Fibroblast of lung (primary cell): ENCODE measurements around the gene KCNK7. TPM values are rescaled to one million over a fixed set of nuclear protein-coding genes. Genes with fewer than 3 reads are reported as not detected.

Experiments
- DNase-seq, 2 donors: peaks; one replicate each; pipeline versions ENCODE4 v3.0.0 to v3.0.0-alpha.2; 2010; ENCODE audit warnings: low read depth in 2 of 2
- H2AFZ ChIP-seq: 2 replicates; pipeline ENCODE4 v1.5.1; 2012; ENCODE audit warnings: low read length, control low read depth, inconsistent platforms
- H3K27ac ChIP-seq: 2 replicates; pipeline ENCODE4 v1.5.1; 2011; ENCODE audit warnings: low read length, control low read depth; ENCODE audit not compliant: insufficient read depth
- H3K27me3 ChIP-seq: 2 replicates; pipeline ENCODE4 v1.5.1; 2011; ENCODE audit warnings: mild to moderate bottlenecking, low read length; ENCODE audit not compliant: control insufficient read depth, insufficient read depth
- H3K36me3 ChIP-seq: 2 replicates; pipeline ENCODE4 v1.5.1; 2011; ENCODE audit warnings: low read length; ENCODE audit not compliant: control insufficient read depth, insufficient read depth
- H3K4me1 ChIP-seq: 2 replicates; pipeline ENCODE4 v1.5.1; 2011; ENCODE audit warnings: low read length; ENCODE audit not compliant: control insufficient read depth, insufficient read depth; ENCODE audit errors: extremely low read depth
- H3K4me2 ChIP-seq: 2 replicates; pipeline ENCODE4 v1.5.1; 2011; ENCODE audit warnings: low read length, control low read depth; ENCODE audit not compliant: insufficient read depth; ENCODE audit errors: extremely low read depth
- H3K4me3 ChIP-seq, 4 experiments: fragments of 200-600 bp in 1 of 4; sonication (generic) in 1 of 4; replicated peaks in 1 of 4; 2 replicates each; pipeline ENCODE4 v1.5.1; 2011 to 2016; ENCODE audit warnings: low read length in 4 of 4, low read depth in 3 of 4, mild to moderate bottlenecking in 3 of 4, control low read depth in 2 of 4, inconsistent platforms in 1 of 4, mixed read lengths in 1 of 4; ENCODE audit not compliant: insufficient read depth in 1 of 4; ENCODE audit errors: control extremely low read depth in 1 of 4
- H3K79me2 ChIP-seq: 2 replicates; pipeline ENCODE4 v1.5.1; 2012; ENCODE audit warnings: mild to moderate bottlenecking, low read length, inconsistent platforms; ENCODE audit not compliant: control insufficient read depth, insufficient read depth
- H3K9ac ChIP-seq: 2 replicates; pipeline ENCODE4 v1.5.1; 2011; ENCODE audit warnings: mild to moderate bottlenecking, low read length, control low read depth; ENCODE audit not compliant: insufficient read depth
- H3K9me3 ChIP-seq: 2 replicates; pipeline ENCODE4 v1.5.1; 2012; ENCODE audit warnings: low read depth, low read length; ENCODE audit not compliant: control insufficient read depth, insufficient read depth
- H4K20me1 ChIP-seq: 2 replicates; pipeline ENCODE4 v1.5.1; 2011; ENCODE audit warnings: low read length; ENCODE audit not compliant: control insufficient read depth, insufficient read depth; ENCODE audit errors: extremely low read depth
- EZH2 ChIP-seq: IDR thresholded peaks from 2 replicates; pipeline ENCODE4 v1.5.1; 2012; ENCODE audit warnings: low read length, control low read depth, mild to moderate bottlenecking; ENCODE audit errors: missing control alignments
- polyA plus RNA-seq, 2 donors: library from polyadenylated mRNA; depleted of rRNA in 1 of 2; stranded (reverse) in 1 of 2; unstranded in 1 of 2; fragments of >200 nt; gene quantifications; 2 replicates each; pipeline ENCODE4 v1.2.1, GENCODE V29; 2011 to 2012; ENCODE audit warnings: missing spikeins in 1 of 2
- total RNA-seq: library from RNA; depleted of rRNA; stranded (reverse); fragments of >200 nt; gene quantifications from 2 replicates; pipeline ENCODE4 v1.2.1, GENCODE V29; 2014
- TF ChIP-seq, protein P1 (sequence below), 2 donors: IDR thresholded peaks in 1 of 2; conservative IDR thresholded peaks in 1 of 2; 1 replicate in 1 of 2; 2 replicates in 1 of 2; pipeline ENCODE4 v1.5.1; 2011 to 2012; ENCODE audit warnings: low read length in 2 of 2, control low read depth in 1 of 2, inconsistent platforms in 1 of 2, low read depth in 1 of 2, mild to moderate bottlenecking in 1 of 2

KCNK7 gene
- total and polyA plus RNA-seq, 2 donors (not counting 1 experiment from before 2014, with no cell fraction given), result not detected

DNA sequence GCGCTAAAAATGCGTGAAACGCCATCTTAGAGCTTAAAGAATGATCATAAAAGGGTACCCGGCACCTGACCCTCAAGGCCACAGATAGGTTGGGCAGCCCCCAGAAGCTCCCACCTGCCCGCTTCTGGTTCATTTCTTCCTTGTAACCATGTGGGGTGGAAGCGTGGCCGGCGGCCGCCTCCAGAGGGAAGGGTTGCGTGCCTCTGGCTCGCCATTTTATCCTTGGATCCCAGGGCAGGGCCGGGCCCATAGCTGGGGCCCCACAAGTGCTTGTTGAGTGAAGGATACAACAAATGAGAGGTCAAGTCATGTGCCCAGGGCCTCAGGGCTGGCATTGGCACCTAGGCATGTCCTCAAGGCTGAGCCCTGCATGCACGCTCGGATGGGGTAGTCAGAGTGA lies 25.9 kb upstream of the KCNK7 start:
- TF ChIP-seq EZH2, result no peak
- TF ChIP-seq, protein P1, sequence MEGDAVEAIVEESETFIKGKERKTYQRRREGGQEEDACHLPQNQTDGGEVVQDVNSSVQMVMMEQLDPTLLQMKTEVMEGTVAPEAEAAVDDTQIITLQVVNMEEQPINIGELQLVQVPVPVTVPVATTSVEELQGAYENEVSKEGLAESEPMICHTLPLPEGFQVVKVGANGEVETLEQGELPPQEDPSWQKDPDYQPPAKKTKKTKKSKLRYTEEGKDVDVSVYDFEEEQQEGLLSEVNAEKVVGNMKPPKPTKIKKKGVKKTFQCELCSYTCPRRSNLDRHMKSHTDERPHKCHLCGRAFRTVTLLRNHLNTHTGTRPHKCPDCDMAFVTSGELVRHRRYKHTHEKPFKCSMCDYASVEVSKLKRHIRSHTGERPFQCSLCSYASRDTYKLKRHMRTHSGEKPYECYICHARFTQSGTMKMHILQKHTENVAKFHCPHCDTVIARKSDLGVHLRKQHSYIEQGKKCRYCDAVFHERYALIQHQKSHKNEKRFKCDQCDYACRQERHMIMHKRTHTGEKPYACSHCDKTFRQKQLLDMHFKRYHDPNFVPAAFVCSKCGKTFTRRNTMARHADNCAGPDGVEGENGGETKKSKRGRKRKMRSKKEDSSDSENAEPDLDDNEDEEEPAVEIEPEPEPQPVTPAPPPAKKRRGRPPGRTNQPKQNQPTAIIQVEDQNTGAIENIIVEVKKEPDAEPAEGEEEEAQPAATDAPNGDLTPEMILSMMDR (conservative IDR thresholded peaks at IDR 0.05 in 1 of 2, IDR thresholded peaks at IDR 0.05 in 1 of 2; ENCODE audit: low read depth in 1 of 2, low read length in 2 of 2), result no peak
- DNase-seq, result no peak
- Histone ChIP-seq H3K36me3 (peaks cover 44% of the 10 kb centered on the region), H4K20me1 (no peaks in the 10 kb centered on the region), H3K27me3 (no peaks in the 10 kb centered on the region), H3K9me3 (no peaks in the 10 kb centered on the region), H3K79me2 (peaks cover 17% of the 10 kb centered on the region), H3K9ac (no peak overlapping the region), H3K27ac (no peak overlapping the region), H3K4me2 (no peak overlapping the region), H2AFZ (no peak overlapping the region), H3K4me1 (peaks cover 6% of the 10 kb centered on the region), H3K4me3 (no peak overlapping the region)

GRCh38 chr11:65620666-65621065 lies 25.1 kb upstream of the KCNK7 start:
- no peak overlapping the region for H3K4me2 ChIP-seq
- H3K36me3 ChIP-seq, result peaks cover 40% of the 10 kb centered on the region
- H3K4me3 ChIP-seq, result no peak overlapping the region
- H3K9ac ChIP-seq, result no peak overlapping the region
- peaks cover 20% of the 10 kb centered on the region for H3K79me2 ChIP-seq
- no peaks in the 10 kb centered on the region for H4K20me1 ChIP-seq
- no peak for DNase-seq
- no peaks in the 10 kb centered on the region for H3K27me3 ChIP-seq
- peaks cover 6% of the 10 kb centered on the region for H3K4me1 ChIP-seq
- no peak overlapping the region for H3K27ac ChIP-seq
- no peak overlapping the region for H2AFZ ChIP-seq
- TF ChIP-seq, protein P1 (conservative IDR thresholded peaks at IDR 0.05 in 1 of 2, IDR thresholded peaks at IDR 0.05 in 1 of 2; ENCODE audit: low read depth in 1 of 2, low read length in 2 of 2), result no peak
- no peak for TF ChIP-seq EZH2
- H3K9me3 ChIP-seq, result no peaks in the 10 kb centered on the region

- no peaks in the 10 kb centered on the region for H3K9me3 ChIP-seq
- H3K9ac ChIP-seq, result no peak overlapping the region
- no peaks in the 10 kb centered on the region for H4K20me1 ChIP-seq
- peaks cover 6% of the 10 kb centered on the region for H3K4me1 ChIP-seq
- H2AFZ ChIP-seq, result no peak overlapping the region
- no peaks in the 10 kb centered on the region for H3K27me3 ChIP-seq
- H3K36me3 ChIP-seq, result peaks cover 38% of the 10 kb centered on the region
- TF ChIP-seq EZH2, result no peak
- TF ChIP-seq, protein P1 (conservative IDR thresholded peaks at IDR 0.05 in 1 of 2, IDR thresholded peaks at IDR 0.05 in 1 of 2; ENCODE audit: low read depth in 1 of 2, low read length in 2 of 2), result no peak
- H3K27ac ChIP-seq, result no peak overlapping the region
- no peak overlapping the region for H3K4me2 ChIP-seq
- H3K4me3 ChIP-seq, result no peak overlapping the region
- DNase-seq, result no peak
- H3K79me2 ChIP-seq, result peaks cover 21% of the 10 kb centered on the region
Observed at GRCh38 chr11:65619281-65619928, 23.8 kb upstream of the KCNK7 start.
